Erythroblast (primary cell): ENCODE results near the gene REG4.

Experiments
- GATA1 ChIP-seq: IDR thresholded peaks from 2 replicates; pipeline ENCODE4 v1.6.1; 2011; ENCODE audit warnings: low read depth, mild to moderate bottlenecking, control low read depth, low read length, moderate library complexity
- POLR2A ChIP-seq: IDR thresholded peaks from 2 replicates; pipeline ENCODE4 v1.6.1; 2011; ENCODE audit warnings: mild to moderate bottlenecking, low read length

- TF ChIP-seq POLR2A, result no peak
- no peak for TF ChIP-seq GATA1
These were observed 30.0 kb upstream of the REG4 start for GRCh38 chr1:119841306-119841705.
